Measurements from ENCODE around the gene WNT5A.
A peak's percentile ranks its signal among the peaks of the same experiment; 100 is the strongest.

WNT5A gene

DNA sequence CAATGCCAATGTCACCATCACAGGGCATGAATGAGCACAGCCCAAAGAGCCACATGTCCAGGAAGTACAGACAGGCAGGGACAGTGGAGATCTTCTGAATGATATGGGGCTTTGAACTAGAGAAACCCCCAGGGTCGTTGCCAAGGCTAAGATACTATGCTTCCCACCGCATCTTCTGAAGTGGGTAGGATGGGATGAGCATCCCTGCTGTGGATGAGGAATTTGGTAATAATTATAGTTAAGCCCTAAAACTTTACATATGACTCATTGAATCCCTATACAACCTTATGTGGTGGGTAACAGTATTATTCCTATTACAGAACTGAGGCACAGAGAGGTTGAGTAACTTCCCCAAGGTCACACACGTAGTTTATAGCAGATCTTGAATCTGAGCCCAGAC, 44.2 kb downstream of the WNT5A start:
- no peak for DNase-seq

DNA sequence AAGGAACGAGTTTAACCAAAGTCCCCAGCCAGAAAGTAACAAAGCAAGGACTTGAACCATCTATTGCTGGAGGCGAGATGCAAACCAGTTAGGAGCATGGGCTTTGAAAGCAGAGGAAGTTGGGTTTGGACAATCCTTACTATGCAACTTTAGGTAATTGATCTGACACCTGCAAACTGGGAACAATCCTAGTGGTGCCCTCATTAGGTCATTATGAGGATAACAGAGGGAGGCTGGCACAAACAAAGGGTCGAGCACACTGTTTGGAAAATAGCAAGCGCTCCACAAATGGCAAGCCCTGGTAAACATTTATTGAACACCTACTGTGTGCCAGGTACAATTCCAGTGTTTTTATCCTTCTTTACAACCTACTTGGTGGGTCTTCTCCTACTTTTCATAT, 45.6 kb downstream of the WNT5A start:
- no peak for DNase-seq

DNA sequence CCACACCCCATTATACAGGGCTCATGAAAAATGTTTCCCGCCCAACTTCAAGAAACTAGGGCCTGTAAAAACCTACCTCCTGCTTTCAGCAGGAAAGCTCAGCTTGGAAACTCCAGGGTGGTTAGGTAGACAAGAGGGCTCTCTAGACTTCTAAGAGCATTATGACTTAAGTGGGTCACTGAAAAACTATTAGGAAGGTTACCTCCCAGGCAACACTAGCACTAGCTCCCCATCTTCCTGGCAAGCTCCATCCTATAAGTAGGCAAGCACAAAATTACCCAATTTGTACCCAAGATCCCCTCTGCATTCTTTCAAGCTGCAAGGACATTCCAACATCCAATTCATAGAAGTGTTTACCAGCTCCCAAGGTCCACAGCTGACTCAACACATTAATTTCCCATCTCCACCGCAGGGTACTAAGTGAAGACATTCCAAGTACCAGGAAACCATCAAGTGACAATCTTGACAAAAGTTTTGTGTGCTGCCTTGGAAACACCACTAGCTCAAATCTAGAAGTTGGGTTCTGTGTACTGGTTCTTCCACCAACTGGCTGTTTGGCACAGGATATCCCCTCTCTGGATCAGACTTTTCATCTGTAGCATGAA, 46.9 kb downstream of the WNT5A start:
- DNase-seq, result no peak

DNA sequence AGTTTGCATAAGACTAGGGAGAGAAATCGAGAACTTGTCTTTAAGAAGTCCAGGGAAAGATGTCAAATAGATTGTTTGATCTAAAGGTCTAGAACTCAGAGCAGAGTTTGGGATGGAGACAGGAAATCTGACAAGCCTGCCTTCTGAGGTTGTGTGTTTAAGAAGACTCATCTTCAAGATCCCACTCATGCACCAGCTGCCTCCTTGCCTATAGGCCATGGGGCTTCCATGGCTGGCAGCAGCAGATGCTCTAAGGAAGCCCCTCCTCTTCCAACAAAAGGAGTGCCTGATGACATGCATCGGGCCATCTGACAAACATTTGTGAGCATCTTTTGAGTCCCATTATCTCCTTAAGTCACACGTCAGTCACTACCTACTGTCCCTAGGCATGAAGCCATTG, 47.4 kb downstream of the WNT5A start:
- no peak for DNase-seq

DNA sequence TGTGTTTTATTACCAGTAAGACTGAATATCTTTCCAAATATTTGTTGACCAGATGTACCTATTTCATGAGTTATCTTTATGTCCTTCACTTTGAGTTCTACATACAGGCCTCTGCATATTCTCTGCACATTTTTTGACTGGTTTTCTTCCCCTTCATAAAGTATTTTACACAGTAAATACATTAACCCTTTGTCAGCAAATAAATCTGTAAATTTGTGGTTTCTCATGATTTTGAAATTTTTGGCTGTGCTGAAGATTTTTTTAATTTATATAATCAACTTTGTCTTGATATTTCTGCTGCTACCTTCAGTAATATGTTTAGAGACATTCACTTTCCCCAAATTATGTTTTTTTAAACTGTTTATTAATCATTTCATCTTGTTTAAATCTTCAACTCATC, 50.5 kb downstream of the WNT5A start:
- DNase-seq, result no peak

DNA sequence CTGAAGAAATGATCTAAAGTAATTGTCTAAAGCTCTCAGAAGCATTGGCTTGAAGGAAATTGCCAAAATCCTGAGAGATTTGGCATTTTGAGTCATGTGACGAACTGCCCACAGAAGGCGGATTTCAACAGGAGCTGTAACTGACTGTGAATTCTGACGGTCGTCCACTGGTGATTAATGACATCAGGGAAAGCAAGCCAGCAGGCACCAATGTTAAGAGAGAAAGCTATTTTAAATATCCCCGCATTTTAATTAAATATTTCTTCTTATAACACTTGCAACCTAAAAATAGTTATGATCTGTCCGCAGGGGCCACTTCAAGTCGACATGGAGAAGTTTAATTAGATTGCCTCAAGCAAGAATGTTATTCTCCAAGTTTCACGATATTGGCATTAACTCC, 51.6 kb downstream of the WNT5A start:
- no peak for DNase-seq

DNA sequence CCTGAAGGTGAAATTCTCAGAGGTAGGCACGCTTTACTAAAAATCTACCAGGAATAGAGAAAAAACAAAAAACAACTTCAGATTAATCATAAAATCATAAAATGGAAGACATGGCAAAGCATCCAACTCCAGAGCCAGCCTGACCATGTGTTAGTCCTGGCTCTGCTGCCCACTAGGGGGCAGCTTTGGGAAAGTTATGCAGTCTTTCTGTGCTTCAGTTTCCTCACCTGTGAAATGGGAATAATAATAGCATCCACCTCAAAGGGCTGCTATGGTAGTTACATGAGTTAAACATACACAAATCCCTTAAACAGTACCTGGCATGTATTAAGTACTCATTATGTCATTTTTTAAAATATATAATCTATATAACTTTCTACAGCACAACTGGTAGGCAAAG, 52.3 kb downstream of the WNT5A start:
- peak; percentile 7 to 30 for DNase-seq

DNA sequence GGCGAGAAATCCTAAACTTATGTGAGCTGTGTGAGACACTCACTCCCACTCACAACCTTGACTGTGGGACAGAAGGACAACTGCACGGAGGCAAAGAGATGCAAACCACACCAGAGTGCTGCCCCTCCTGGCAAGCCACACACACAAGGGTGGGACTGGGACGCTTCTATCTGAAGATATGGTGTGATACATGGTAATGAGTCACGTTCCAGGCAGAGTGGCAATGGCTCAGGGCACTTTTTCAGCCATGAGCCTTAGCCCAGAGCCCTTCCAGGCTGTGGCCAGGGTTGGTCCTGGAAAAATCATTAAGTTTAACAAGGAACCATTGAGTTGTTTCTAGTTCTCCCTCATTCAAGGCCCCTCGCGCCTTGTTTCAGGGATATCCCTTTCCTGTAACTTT, 56.1 kb downstream of the WNT5A start:
- no peak for DNase-seq

DNA sequence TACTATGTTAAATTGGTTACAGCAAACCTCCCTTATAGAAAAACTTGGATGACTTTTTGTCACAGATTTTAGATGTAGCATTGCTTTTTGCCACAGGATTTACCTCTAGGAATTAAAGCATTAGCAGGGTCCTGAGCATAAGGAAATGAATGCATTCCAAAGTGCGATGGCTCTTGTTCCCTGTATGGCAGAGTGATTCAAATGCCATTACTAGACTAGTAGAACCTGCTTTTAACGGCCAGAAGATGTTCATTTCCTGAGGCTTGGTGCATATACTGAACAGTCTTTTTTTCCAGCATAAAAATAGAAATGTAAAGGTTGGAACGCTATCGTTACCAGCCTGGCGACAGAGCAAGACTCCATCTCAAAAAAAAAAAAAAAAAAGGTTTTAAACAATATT, 59.4 kb downstream of the WNT5A start:
- no peak for DNase-seq

DNA sequence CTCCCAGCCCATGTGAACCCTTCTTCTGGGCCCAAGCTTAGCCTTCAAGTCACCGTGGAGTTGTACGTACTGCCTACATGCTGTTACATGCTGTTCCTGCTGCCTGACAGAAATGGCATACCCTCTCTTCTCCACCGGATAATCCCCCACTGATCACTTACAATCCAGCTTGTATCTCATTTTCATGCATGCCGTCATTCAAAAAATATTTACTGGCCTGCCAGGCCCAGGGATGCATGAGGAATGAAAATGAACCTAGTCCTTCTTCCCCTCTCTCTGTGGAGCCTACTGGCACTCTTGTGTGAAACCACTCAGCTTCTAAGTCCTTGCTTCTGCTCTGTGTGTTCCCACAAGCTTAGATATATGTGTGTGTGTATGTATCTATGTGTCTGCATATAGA, 60.6 kb downstream of the WNT5A start:
- no peak for DNase-seq

DNA sequence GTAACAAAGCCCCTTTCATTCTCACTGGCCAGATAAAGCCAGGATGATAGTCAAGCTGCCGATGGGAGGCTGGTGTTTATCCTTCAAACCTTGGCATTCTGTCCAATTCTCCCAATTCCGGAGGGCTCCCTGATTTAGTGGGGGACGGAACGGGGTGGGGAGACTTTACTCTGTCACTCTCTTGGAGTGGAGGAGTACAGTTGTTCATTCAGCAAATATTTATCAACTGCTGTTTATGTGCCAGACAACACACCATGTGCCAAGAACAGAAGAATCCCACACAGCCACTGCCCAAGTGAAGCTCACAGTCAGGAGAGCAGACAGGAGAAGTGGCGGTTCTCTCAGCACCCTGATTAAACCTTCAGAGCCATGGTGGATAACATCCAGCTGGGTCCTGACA, 63.3 kb downstream of the WNT5A start:
- no peak for DNase-seq

DNA sequence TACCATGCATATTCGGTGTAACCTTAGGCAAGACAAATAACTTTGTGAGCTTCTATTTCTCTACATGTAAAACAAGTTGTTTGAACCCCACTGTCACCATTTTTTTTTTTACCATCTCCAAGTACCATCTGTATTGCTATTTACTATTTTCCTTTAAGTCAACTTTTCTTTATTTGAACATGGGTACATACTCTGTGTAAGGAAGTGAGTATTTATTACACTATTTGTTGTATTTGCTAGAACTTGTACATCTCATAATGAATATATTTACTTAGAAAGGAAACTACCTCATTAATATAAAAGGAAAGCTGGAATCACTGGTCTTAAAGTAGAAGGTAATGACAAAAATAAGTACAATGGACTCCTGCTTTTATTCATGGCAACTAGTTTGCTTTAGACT, 69.9 kb downstream of the WNT5A start:
- DNase-seq, result no peak

DNA sequence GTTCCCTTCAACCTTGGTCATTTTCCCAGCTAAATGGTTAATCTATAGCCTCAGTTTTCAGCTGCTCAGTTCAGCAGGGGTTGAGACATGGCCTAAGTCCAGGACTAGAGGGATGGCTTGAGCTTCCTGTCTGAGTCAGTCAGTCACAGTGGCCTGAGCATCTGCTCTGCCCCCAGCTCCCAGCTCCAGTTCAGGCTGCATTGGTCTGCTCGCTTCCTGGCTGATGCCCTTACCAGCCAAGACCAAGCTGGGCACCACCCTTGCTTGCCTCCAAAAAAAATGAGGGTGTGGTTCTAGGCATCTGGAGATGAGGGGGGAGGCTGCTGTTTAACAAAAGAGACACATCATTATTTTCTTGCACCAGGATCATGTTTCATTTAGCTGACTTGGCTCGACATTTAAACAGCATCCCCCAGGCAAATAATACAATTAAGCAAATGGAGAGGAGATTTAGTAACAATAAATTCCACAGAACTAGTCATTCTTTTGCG, 70.7 kb downstream of the WNT5A start:
- no peak for DNase-seq

Data from inflammatory macrophage (primary cell).